Erythroblast (primary cell): Measurements from ENCODE around the gene SH2D3C.

Experiments
- GATA1 ChIP-seq: IDR thresholded peaks from 2 replicates; pipeline ENCODE4 v1.6.1; 2011; ENCODE audit warnings: low read depth, mild to moderate bottlenecking, control low read depth, low read length, moderate library complexity
- POLR2A ChIP-seq: IDR thresholded peaks from 2 replicates; pipeline ENCODE4 v1.6.1; 2011; ENCODE audit warnings: mild to moderate bottlenecking, low read length

- TF ChIP-seq POLR2A (no peak), GATA1 (no peak)
These were observed 29.2 kb downstream of the SH2D3C start for GRCh38 chr9:127749090-127749787.
